ENCODE results near the gene EIF4E1B. TPM values are rescaled to one million over a fixed set of nuclear protein-coding genes. Genes with fewer than 3 reads are reported as not detected.

The EIF4E1B gene
- total and polyA plus RNA-seq, 2 experiments from 2014 or later: not detected

- no peak for DNase-seq (ENCODE audit: low read depth in 1 of 2, low spot score in 1 of 2)
These were observed 41.6 kb downstream of the EIF4E1B start for GRCh38 chr5:176671890-176672747.

DNA sequence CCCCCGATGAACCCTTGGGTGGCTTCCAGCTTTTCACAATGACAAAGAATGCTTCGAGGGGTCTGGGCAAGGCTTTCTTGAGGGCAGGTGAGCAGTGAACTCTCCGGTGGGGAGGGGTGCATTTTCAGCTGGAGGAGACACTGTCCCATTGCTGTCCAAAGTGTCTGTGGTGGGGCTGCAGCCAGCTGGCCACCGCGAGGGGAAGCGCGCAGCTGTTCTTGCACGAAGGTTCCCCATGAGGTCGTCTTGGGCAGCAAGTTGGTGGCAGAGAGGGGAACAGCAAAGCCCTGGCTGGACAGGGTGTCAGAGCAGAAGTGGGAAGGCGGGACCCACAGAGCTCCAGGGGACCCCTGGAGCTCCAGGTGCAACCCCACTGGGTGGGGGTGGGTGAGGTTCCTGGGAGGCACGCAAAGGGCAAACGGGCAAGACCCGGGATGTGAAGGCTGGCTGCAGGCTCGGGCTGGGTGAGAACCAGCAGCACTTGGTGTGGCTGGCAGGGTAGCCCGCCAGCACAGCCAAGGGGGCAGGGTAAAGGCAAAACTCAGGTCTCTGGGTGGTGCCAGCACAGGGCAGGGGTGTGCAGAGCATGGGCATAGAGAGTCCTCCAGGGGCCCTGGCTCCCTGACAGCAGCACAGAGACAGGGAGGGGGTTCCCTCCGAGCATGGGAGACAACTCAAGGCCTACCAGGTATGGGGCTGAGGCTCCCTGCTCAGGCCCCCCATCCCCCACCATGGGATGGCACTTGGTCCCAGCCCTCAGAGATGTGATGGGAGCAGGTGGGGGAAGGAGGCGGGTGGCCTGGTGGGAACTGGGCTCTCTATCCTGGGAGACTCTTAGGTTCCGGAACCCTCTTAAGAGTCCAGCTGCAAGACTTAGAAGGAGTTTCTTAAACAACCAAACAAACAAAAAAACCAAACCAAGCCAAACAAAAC is 43.4 kb downstream of the EIF4E1B start:
- Histone ChIP-seq H3K27ac (no peak overlapping the region), H3K4me1 (ENCODE audit: low read depth) (no peaks in the 10 kb centered on the region), H3K36me3 (no peaks in the 10 kb centered on the region), H3K27me3 (no peaks in the 10 kb centered on the region), H3K4me3 (no peak overlapping the region), H3K9me3 (ENCODE audit: low read depth) (no peaks in the 10 kb centered on the region)
- TF ChIP-seq CTCF (IDR thresholded peaks at IDR 0.05; ENCODE audit: low read depth, low read length): no peak
- no peak for DNase-seq (ENCODE audit: low read depth in 1 of 2, low spot score in 1 of 2)

More at GRCh38 chr5:176671890-176672747, 41.6 kb downstream of the EIF4E1B start:
- Histone ChIP-seq H3K27me3 (no peaks in the 10 kb centered on the region), H3K4me3 (no peak overlapping the region), H3K27ac (no peak overlapping the region), H3K36me3 (no peaks in the 10 kb centered on the region), H3K9me3 (ENCODE audit: low read depth) (no peaks in the 10 kb centered on the region), H3K4me1 (ENCODE audit: low read depth) (no peaks in the 10 kb centered on the region)
- TF ChIP-seq CTCF (IDR thresholded peaks at IDR 0.05; ENCODE audit: low read depth, low read length): no peak

DNA sequence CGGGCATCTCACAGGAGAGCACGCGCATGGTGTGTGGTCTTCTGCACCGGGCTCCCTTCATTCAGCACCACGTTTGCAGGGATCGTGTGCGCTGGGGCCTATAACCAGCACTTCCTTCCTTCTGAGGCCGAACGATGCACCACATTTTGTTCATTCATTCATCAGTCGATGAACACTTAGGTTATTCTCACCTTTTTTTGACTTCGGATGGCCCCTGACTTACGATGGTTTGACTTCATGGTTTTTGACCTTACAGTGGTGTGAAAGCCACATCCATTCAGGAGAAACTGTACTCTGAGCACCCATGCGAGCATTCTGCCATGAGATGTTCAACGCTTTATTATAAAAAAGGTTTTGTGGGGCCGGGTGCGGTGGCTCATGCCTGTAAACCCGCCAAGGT is 44.3 kb downstream of the EIF4E1B start:
- H3K36me3 ChIP-seq: no peaks in the 10 kb centered on the region
- DNase-seq (ENCODE audit: low read depth in 1 of 2, low spot score in 1 of 2): no peak
- no peak overlapping the region for H3K27ac ChIP-seq
- no peaks in the 10 kb centered on the region for H3K4me1 ChIP-seq (ENCODE audit: low read depth)
- no peak for TF ChIP-seq CTCF (IDR thresholded peaks at IDR 0.05; ENCODE audit: low read depth, low read length)
- H3K4me3 ChIP-seq: no peak overlapping the region
- H3K9me3 ChIP-seq (ENCODE audit: low read depth): no peaks in the 10 kb centered on the region
- no peaks in the 10 kb centered on the region for H3K27me3 ChIP-seq

DNA sequence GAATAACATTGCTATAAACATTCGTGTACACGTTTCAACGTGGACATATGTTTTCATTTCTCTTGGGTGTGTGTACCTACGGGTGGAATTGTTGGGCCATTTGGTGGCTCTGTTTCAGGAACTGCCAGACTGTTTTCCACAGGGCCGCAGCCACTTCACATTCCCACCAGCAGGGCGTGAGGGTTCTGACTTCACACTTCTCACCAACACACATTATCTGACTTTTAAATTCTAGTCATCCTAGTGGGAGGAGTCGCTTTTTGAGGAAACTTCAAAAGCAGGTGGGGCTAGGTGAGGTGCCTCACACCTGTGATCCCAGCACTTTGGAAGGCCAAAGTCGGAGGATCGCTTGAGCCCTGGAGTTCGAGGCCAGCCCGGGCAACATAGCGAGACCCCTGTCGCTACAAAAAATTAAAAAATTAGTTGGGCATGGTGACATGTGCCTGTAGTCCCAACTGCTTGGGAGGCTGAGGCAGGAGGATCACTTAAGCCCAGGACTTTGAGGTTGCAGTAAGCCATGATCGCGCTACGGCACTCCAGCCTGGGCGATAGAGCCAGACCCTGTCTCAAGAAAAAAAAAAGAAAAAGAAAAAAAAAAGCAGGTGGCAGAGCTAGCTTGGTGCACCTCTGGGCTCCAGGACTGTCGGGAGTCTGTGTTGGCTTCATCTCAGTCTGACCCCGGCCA is 45.3 kb downstream of the EIF4E1B start:
- H3K4me1 ChIP-seq (ENCODE audit: low read depth): no peaks in the 10 kb centered on the region
- H3K27ac ChIP-seq: no peak overlapping the region
- H3K36me3 ChIP-seq: no peaks in the 10 kb centered on the region
- TF ChIP-seq CTCF (IDR thresholded peaks at IDR 0.05; ENCODE audit: low read depth, low read length): peak; percentile 61
- DNase-seq (ENCODE audit: low read depth in 1 of 2, low spot score in 1 of 2): peak; percentile 48 to 57
- H3K27me3 ChIP-seq: peaks cover 9% of the 10 kb centered on the region
- no peak overlapping the region for H3K4me3 ChIP-seq
- H3K9me3 ChIP-seq (ENCODE audit: low read depth): no peaks in the 10 kb centered on the region

- Histone ChIP-seq H3K4me1 (ENCODE audit: low read depth) (no peaks in the 10 kb centered on the region), H3K27me3 (peaks cover 9% of the 10 kb centered on the region), H3K9me3 (ENCODE audit: low read depth) (no peaks in the 10 kb centered on the region), H3K27ac (no peak overlapping the region), H3K4me3 (no peak overlapping the region), H3K36me3 (no peaks in the 10 kb centered on the region)
- peak; percentile 33 to 48 for DNase-seq (ENCODE audit: low read depth in 1 of 2, low spot score in 1 of 2)
- TF ChIP-seq CTCF (IDR thresholded peaks at IDR 0.05; ENCODE audit: low read depth, low read length): no peak
These were observed 45.9 kb downstream of the EIF4E1B start for GRCh38 chr5:176676361-176676824.
